Esophagus muscularis mucosa (tissue), 4 donors: ENCODE data around the gene SETBP1.

Source experiments
- CTCF ChIP-seq, 3 experiments: fragments of 200-600 bp in 2 of 3; fragments of 450-650 bp in 1 of 3; sonication (generic) in 2 of 3; IDR thresholded peaks; one replicate each; pipeline ENCODE4 v1.5.1; 2017 to 2019; ENCODE audit warnings: antibody characterized with exemption in 3 of 3, mild to moderate bottlenecking in 2 of 3, moderate library complexity in 1 of 3
- EP300 ChIP-seq: sonication (generic); formaldehyde crosslinking; IDR thresholded peaks from one replicate; pipeline ENCODE4 v1.6.1; 2017; ENCODE audit warnings: antibody characterized with exemption
- POLR2A ChIP-seq: fragments of 450-650 bp; IDR thresholded peaks from one replicate; pipeline ENCODE4 v1.6.1; 2017; ENCODE audit warnings: antibody characterized with exemption, moderate library complexity, mild to moderate bottlenecking, low read depth

GRCh38 chr18:44918142-44918476 is 237.4 kb downstream of the SETBP1 start:
- TF ChIP-seq CTCF (IDR thresholded peaks at IDR 0.05) (no peak), POLR2A (no peak), EP300 (no peak)
